GM12878 (cell line): ENCODE results near the gene ZMYND10. TPM values are rescaled to one million over a fixed set of nuclear protein-coding genes. Genes with fewer than 3 reads are reported as not detected.

ENCODE experiments used
- ASH2L ChIP-seq: fragments of 300-600, 200-600 bp; sonication (generic); IDR thresholded peaks from 2 replicates; pipeline ENCODE4 v1.6.1; 2017; ENCODE audit warnings: low read depth, mild to moderate bottlenecking, borderline replicate concordance
- FOXK2 ChIP-seq: fragments of 450-650 bp; IDR thresholded peaks from 2 replicates; pipeline ENCODE4 v1.6.1; 2017; ENCODE audit warnings: mild to moderate bottlenecking, moderate library complexity
- HCFC1 ChIP-seq: fragments of 150-350 bp; IDR thresholded peaks from 2 replicates; pipeline ENCODE4 v1.6.1; 2014; ENCODE audit warnings: low read length
- IRF4 ChIP-seq: IDR thresholded peaks from 2 replicates; pipeline ENCODE4 v1.6.1; 2011; ENCODE audit warnings: low read depth, low read length
- JUND ChIP-seq: IDR thresholded peaks from 2 replicates; pipeline ENCODE4 v1.6.1; 2012; ENCODE audit warnings: low read depth, mild to moderate bottlenecking, low read length, improper control_type of control experiment, moderate library complexity
- KDM1A ChIP-seq: fragments of 200-600 bp; sonication (generic); IDR thresholded peaks from 2 replicates; pipeline ENCODE4 v1.6.1; 2016; ENCODE audit warnings: borderline replicate concordance
- MEF2A ChIP-seq: IDR thresholded peaks from 2 replicates; pipeline ENCODE4 v1.6.1; 2011; ENCODE audit warnings: low read depth, mild to moderate bottlenecking, low read length, moderate library complexity; ENCODE audit not compliant: insufficient read depth
- MEF2B ChIP-seq: fragments of 450-650 bp; IDR thresholded peaks from 2 replicates; pipeline ENCODE4 v1.6.1; 2018; ENCODE audit warnings: mild to moderate bottlenecking, moderate library complexity; ENCODE audit not compliant: partially characterized antibody, poor library complexity, severe bottlenecking
- MTA3 ChIP-seq: IDR thresholded peaks from 2 replicates; pipeline ENCODE4 v1.6.1; 2012; ENCODE audit warnings: low read length, inconsistent platforms, borderline replicate concordance
- MXI1 ChIP-seq: fragments of 150-350 bp; IDR thresholded peaks from 2 replicates; pipeline ENCODE4 v1.6.1; 2011; ENCODE audit warnings: low read depth, mild to moderate bottlenecking, inconsistent platforms, low read length, improper control_type of control experiment
- NFYB ChIP-seq: IDR thresholded peaks from 2 replicates; pipeline ENCODE4 v1.6.1; 2011; ENCODE audit warnings: low read depth, mild to moderate bottlenecking, low read length, improper control_type of control experiment, moderate library complexity; ENCODE audit not compliant: insufficient read depth
- RB1 ChIP-seq: fragments of 450-650 bp; formaldehyde crosslinking; IDR thresholded peaks from 2 replicates; pipeline ENCODE4 v1.6.1; 2017; ENCODE audit warnings: mild to moderate bottlenecking, borderline replicate concordance
- SMAD1 ChIP-seq: fragments of 450-650 bp; IDR thresholded peaks from 2 replicates; pipeline ENCODE4 v1.6.1; 2018; ENCODE audit warnings: mild to moderate bottlenecking, low read depth; ENCODE audit not compliant: partially characterized antibody
- SP1 ChIP-seq: IDR thresholded peaks from one replicate; pipeline ENCODE4 v1.6.1; 2011; ENCODE audit warnings: low read depth, low read length
- SUZ12 ChIP-seq: fragments of 200-600 bp; sonication (generic); IDR thresholded peaks from one replicate; pipeline ENCODE4 v1.6.1; 2018; ENCODE audit warnings: antibody characterized with exemption, mild to moderate bottlenecking; ENCODE audit not compliant: unreplicated experiment
- ZBED1 ChIP-seq: IDR thresholded peaks from 2 replicates; pipeline ENCODE4 v1.6.1; 2016; ENCODE audit warnings: borderline replicate concordance
- ZNF24 ChIP-seq: fragments of 450-650 bp; IDR thresholded peaks from 2 replicates; pipeline ENCODE4 v1.6.1; 2017; ENCODE audit warnings: antibody characterized with exemption, mild to moderate bottlenecking
- ZNF274 ChIP-seq: IDR thresholded peaks from one replicate; pipeline ENCODE4 v1.8.0; 2011; ENCODE audit not compliant: insufficient read length, insufficient read depth
- polyA plus RNA-seq, 11 experiments: library from polyadenylated mRNA; depleted of rRNA in 4 of 11; unstranded in 6 of 11; stranded (reverse) in 5 of 11; fragments of >200 nt; fragmentation: Nextera tagmentation in 4 of 11; fragmentation: Illumina TruSeq in 1 of 11; extraction: Ambion mirVana in 4 of 11; extraction: Trizol in 1 of 11; gene quantifications; 1 replicate in 1 of 11; 2 replicates in 10 of 11; pipeline versions ENCODE4 v1.2.1 to v1.2.3, GENCODE V29; 2011 to 2016; ENCODE audit warnings: inconsistent platforms in 2 of 11, missing spikeins in 2 of 11, low read depth in 1 of 11
- total RNA-seq, 4 experiments: library from RNA; depleted of rRNA in 3 of 4; stranded (reverse); fragments of >200 nt in 3 of 4; fragmentation: Illumina TruSeq in 1 of 4; extraction: Trizol in 1 of 4; gene quantifications; 2 replicates each; pipeline versions ENCODE4 v1.2.1 to v1.2.3, GENCODE V29; 2013 to 2021
- TF ChIP-seq, protein P1 (sequence below): fragments of 450-650 bp; IDR thresholded peaks from 2 replicates; pipeline ENCODE4 v1.6.1; 2016; ENCODE audit warnings: mild to moderate bottlenecking
- TF ChIP-seq, protein P2 (sequence below): IDR thresholded peaks from 2 replicates; pipeline ENCODE4 v1.6.1; 2011; ENCODE audit warnings: mild to moderate bottlenecking, low read depth, low read length, moderate library complexity; ENCODE audit not compliant: insufficient replicate concordance
- TF ChIP-seq, protein P3 (sequence below): IDR thresholded peaks from 2 replicates; pipeline ENCODE4 v1.6.1; 2012; ENCODE audit warnings: low read depth, low read length, improper control_type of control experiment
- TF ChIP-seq, protein P4 (sequence below): fragments of 450-650 bp; IDR thresholded peaks from 2 replicates; pipeline ENCODE4 v1.6.1; 2017; ENCODE audit warnings: mild to moderate bottlenecking, moderate library complexity

Gene ZMYND10
- total and polyA plus RNA-seq, 10 of the 15 experiments (the other 5 are each of a cell fraction or from before 2014, with no cell fraction given), result 0.11 to 1.0 (median 0.37) TPM

DNA sequence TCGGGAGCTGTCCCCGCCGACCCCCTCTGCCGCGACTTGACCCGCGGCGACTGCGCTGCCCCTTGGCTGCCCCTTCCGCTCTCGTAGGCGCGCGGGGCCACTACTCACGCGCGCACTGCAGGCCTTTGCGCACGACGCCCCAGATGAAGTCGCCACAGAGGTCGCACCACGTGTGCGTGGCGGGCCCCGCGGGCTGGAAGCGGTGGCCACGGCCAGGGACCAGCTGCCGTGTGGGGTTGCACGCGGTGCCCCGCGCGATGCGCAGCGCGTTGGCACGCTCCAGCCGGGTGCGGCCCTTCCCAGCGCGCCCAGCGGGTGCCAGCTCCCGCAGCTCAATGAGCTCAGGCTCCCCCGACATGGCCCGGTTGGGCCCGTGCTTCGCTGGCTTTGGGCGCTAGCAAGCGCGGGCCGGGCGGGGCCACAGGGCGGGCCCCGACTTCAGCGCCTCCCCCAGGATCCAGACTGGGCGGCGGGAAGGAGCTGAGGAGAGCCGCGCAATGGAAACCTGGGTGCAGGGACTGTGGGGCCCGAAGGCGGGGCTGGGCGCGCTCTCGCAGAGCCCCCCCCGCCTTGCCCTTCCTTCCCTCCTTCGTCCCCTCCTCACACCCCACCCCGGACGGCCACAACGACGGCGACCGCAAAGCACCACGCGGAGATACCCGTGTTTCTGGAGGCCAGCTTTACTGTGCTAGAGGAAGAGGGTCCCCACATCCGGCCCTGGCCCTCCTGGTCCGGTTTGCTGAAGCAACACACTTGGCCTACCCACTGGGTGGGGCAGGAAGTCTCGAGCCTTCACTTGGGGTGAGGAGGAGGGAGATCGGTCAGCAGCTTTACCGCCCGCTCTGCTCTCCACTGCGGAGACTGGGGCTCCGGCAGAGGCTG is 4.8 kb downstream of the ZMYND10 start, which contains the start of gene RASSF1 (continued):
- TF ChIP-seq SP1 (no peak), RB1 (peak; percentile 21; the same call in 1 of the 2 replicates), JUND (no peak), ZBED1 (0 out of 2 replicates have a peak, but pooled peaks have one; percentile 17), KDM1A (no peak), MEF2B (peak; percentile 15), ZNF274 (no peak), ASH2L (no peak), FOXK2 (no peak), MTA3 (no peak), MEF2A (no peak), NFYB (0 out of 2 replicates have a peak, but pooled peaks have one; percentile 39), SUZ12 (no peak), ZNF24 (no peak), IRF4 (no peak), HCFC1 (no peak; the same call in 1 of the 2 replicates), SMAD1 (no peak), MXI1 (no peak)
- TF ChIP-seq, protein P1, sequence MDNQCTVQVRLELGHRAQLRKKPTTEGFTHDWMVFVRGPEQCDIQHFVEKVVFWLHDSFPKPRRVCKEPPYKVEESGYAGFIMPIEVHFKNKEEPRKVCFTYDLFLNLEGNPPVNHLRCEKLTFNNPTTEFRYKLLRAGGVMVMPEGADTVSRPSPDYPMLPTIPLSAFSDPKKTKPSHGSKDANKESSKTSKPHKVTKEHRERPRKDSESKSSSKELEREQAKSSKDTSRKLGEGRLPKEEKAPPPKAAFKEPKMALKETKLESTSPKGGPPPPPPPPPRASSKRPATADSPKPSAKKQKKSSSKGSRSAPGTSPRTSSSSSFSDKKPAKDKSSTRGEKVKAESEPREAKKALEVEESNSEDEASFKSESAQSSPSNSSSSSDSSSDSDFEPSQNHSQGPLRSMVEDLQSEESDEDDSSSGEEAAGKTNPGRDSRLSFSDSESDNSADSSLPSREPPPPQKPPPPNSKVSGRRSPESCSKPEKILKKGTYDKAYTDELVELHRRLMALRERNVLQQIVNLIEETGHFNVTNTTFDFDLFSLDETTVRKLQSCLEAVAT, result peak; percentile 99
- TF ChIP-seq, protein P2, sequence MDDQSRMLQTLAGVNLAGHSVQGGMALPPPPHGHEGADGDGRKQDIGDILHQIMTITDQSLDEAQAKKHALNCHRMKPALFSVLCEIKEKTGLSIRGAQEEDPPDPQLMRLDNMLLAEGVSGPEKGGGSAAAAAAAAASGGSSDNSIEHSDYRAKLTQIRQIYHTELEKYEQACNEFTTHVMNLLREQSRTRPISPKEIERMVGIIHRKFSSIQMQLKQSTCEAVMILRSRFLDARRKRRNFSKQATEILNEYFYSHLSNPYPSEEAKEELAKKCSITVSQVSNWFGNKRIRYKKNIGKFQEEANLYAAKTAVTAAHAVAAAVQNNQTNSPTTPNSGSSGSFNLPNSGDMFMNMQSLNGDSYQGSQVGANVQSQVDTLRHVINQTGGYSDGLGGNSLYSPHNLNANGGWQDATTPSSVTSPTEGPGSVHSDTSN, result no peak
- TF ChIP-seq, protein P3, sequence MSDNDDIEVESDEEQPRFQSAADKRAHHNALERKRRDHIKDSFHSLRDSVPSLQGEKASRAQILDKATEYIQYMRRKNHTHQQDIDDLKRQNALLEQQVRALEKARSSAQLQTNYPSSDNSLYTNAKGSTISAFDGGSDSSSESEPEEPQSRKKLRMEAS, result peak; percentile 65
- TF ChIP-seq, protein P4, sequence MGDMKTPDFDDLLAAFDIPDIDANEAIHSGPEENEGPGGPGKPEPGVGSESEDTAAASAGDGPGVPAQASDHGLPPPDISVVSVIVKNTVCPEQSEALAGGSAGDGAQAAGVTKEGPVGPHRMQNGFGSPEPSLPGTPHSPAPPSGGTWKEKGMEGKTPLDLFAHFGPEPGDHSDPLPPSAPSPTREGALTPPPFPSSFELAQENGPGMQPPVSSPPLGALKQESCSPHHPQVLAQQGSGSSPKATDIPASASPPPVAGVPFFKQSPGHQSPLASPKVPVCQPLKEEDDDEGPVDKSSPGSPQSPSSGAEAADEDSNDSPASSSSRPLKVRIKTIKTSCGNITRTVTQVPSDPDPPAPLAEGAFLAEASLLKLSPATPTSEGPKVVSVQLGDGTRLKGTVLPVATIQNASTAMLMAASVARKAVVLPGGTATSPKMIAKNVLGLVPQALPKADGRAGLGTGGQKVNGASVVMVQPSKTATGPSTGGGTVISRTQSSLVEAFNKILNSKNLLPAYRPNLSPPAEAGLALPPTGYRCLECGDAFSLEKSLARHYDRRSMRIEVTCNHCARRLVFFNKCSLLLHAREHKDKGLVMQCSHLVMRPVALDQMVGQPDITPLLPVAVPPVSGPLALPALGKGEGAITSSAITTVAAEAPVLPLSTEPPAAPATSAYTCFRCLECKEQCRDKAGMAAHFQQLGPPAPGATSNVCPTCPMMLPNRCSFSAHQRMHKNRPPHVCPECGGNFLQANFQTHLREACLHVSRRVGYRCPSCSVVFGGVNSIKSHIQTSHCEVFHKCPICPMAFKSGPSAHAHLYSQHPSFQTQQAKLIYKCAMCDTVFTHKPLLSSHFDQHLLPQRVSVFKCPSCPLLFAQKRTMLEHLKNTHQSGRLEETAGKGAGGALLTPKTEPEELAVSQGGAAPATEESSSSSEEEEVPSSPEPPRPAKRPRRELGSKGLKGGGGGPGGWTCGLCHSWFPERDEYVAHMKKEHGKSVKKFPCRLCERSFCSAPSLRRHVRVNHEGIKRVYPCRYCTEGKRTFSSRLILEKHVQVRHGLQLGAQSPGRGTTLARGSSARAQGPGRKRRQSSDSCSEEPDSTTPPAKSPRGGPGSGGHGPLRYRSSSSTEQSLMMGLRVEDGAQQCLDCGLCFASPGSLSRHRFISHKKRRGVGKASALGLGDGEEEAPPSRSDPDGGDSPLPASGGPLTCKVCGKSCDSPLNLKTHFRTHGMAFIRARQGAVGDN, result peak; percentile 91
